RWPE1 (cell line): Measurements from ENCODE around the gene CEP68.

Source experiments
- CTCF ChIA-PET: fragments of 350-600 bp; sonication (Branson Sonifier 250); formaldehyde crosslinking; extraction: SDS; loops from one replicate; lab custom pipeline; 2021; lab: Yijun Ruan, JAX
- POLR2A ChIA-PET: fragments of 400-600 bp; formaldehyde crosslinking; extraction: SDS; loops from one replicate; lab custom pipeline; 2020; ENCODE audit warnings: antibody characterized with exemption; ENCODE audit not compliant: low non-redundant PET; lab: Yijun Ruan, JAX
- DNase-seq: peaks from one replicate; pipeline ENCODE4 v3.0.0; 2012; ENCODE audit warnings: low spot score
- H3K27ac ChIP-seq: fragments of 450-650 bp; 2 replicates; pipeline ENCODE4 v1.5.1; 2017
- TF ChIP-seq, protein P1 (sequence below): fragments of 450-650 bp; conservative IDR thresholded peaks from 2 replicates; pipeline ENCODE4 v1.5.1; 2017; ENCODE audit warnings: low read depth, mild to moderate bottlenecking

CEP68 gene

DNA sequence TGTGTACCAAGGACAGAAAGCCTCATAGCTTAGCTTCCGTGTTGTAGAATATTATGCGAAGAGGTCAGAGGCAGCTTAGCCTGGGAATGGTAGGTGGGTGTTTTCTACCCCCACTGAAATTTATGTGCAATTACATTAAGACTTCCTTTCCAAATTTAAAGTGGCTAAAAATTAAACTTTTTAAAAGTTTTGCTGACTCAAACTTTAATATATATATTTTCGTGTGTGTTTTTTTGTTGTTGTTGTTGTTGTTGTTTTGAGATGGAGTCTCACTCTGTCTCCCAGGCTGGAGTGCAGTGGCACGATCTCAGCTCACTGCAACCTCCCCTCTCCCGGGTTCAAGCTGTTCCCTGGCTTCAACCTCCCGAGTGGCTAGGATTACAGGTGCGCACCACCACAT, 77.9 kb downstream of the CEP68 start:
- H3K27ac ChIP-seq, result no peak overlapping the region
- ChIA-PET POLR2A (no interaction called here), CTCF (interaction anchor here (1.3 kb wide), 1 partner anchor 35 kb away, joined by 8 read pairs; no protein-coding TSS in a partner anchor)
- no peak for DNase-seq
- TF ChIP-seq, protein P1, sequence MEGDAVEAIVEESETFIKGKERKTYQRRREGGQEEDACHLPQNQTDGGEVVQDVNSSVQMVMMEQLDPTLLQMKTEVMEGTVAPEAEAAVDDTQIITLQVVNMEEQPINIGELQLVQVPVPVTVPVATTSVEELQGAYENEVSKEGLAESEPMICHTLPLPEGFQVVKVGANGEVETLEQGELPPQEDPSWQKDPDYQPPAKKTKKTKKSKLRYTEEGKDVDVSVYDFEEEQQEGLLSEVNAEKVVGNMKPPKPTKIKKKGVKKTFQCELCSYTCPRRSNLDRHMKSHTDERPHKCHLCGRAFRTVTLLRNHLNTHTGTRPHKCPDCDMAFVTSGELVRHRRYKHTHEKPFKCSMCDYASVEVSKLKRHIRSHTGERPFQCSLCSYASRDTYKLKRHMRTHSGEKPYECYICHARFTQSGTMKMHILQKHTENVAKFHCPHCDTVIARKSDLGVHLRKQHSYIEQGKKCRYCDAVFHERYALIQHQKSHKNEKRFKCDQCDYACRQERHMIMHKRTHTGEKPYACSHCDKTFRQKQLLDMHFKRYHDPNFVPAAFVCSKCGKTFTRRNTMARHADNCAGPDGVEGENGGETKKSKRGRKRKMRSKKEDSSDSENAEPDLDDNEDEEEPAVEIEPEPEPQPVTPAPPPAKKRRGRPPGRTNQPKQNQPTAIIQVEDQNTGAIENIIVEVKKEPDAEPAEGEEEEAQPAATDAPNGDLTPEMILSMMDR, result no peak

GRCh38 chr2:65136253-65136652, 80.0 kb downstream of the CEP68 start:
- DNase-seq, result no peak
- TF ChIP-seq, protein P1, result no peak
- CTCF ChIA-PET, result no interaction called here
- POLR2A ChIA-PET, result no interaction called here
- no peak overlapping the region for H3K27ac ChIP-seq
